Measurements from ENCODE around the gene KRTDAP.

DNA sequence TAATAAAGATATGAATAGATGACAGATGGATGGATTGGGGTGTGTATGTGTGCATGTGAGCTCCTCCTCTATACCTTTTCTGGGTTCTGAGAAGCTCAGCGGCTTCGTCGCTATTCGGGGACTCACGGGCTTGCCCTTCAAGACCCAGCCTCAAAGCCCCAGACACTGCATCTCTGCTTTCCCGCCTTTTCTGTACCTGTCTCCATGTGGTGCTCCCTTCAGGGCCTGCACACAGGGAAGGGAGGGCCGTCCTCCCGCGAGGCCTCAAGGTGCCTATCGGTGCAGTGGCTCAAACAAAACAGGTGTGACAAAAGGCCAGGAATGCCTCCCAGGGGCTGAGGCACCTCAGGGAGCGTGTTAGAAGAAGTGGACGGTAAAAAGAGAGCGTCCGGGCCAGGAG, 16.2 kb downstream of the KRTDAP start:
- TF ChIP-seq, protein P1, sequence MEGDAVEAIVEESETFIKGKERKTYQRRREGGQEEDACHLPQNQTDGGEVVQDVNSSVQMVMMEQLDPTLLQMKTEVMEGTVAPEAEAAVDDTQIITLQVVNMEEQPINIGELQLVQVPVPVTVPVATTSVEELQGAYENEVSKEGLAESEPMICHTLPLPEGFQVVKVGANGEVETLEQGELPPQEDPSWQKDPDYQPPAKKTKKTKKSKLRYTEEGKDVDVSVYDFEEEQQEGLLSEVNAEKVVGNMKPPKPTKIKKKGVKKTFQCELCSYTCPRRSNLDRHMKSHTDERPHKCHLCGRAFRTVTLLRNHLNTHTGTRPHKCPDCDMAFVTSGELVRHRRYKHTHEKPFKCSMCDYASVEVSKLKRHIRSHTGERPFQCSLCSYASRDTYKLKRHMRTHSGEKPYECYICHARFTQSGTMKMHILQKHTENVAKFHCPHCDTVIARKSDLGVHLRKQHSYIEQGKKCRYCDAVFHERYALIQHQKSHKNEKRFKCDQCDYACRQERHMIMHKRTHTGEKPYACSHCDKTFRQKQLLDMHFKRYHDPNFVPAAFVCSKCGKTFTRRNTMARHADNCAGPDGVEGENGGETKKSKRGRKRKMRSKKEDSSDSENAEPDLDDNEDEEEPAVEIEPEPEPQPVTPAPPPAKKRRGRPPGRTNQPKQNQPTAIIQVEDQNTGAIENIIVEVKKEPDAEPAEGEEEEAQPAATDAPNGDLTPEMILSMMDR (IDR thresholded peaks at IDR 0.05; ENCODE audit: extremely low read depth in 1 of 2, insufficient read depth in 1 of 2, low read depth in 1 of 2, low read length in 2 of 2): no peak
- no peak for TF ChIP-seq EZH2 (IDR thresholded peaks at IDR 0.05; ENCODE audit: borderline replicate concordance, low read depth, low read length, severe bottlenecking)
- TF ChIP-seq POLR2AphosphoS5 (IDR thresholded peaks at IDR 0.05; ENCODE audit: insufficient read depth, low read depth, low read length): no peak
- no peak for TF ChIP-seq POLR2A (IDR thresholded peaks at IDR 0.05; ENCODE audit: low read depth, low read length)
- no peak for TF ChIP-seq FOS (IDR thresholded peaks at IDR 0.05; ENCODE audit: borderline replicate concordance, insufficient read depth, low read length)
